HCT116 (cell line): ENCODE data around the gene FOXJ1.

Experiments
- EZH2 ChIP-seq: fragments of 200-600 bp; sonication (generic); IDR thresholded peaks from 2 replicates; pipeline ENCODE4 v1.6.1; 2017; ENCODE audit warnings: antibody characterized with exemption, mixed run types
- EZH2phosphoT487 ChIP-seq: fragments of 200-600 bp; IDR thresholded peaks from 2 replicates; pipeline ENCODE4 v1.6.1; 2018; ENCODE audit warnings: antibody characterized with exemption, borderline replicate concordance
- POLR2A ChIP-seq: IDR thresholded peaks from 2 replicates; pipeline ENCODE4 v1.7.0; 2011; ENCODE audit warnings: borderline replicate concordance; ENCODE audit not compliant: insufficient read depth, insufficient read length; ENCODE audit errors: extremely low read depth
- POLR2AphosphoS5 ChIP-seq: IDR thresholded peaks from 2 replicates; pipeline ENCODE4 v1.6.1; 2011; ENCODE audit warnings: mild to moderate bottlenecking, low read depth, low read length, moderate library complexity
- RAD21 ChIP-seq: IDR thresholded peaks from 2 replicates; pipeline ENCODE4 v1.6.1; 2012; ENCODE audit warnings: low read depth, mild to moderate bottlenecking
- SIN3A ChIP-seq: IDR thresholded peaks from 2 replicates; pipeline ENCODE4 v1.6.1; 2012; ENCODE audit warnings: low read depth
- SP1 ChIP-seq: IDR thresholded peaks from 2 replicates; pipeline ENCODE4 v1.6.1; 2012; ENCODE audit warnings: low read depth
- SRF ChIP-seq: IDR thresholded peaks from 2 replicates; pipeline ENCODE4 v1.6.1; 2012; ENCODE audit warnings: low read depth
- TCF7L2 ChIP-seq: IDR thresholded peaks from 2 replicates; pipeline ENCODE4 v1.7.0; 2011; ENCODE audit warnings: borderline replicate concordance, inconsistent platforms; ENCODE audit not compliant: insufficient read depth, insufficient read length; ENCODE audit errors: extremely low read depth
- YY1 ChIP-seq: IDR thresholded peaks from 2 replicates; pipeline ENCODE4 v1.6.1; 2011; ENCODE audit warnings: low read length, low read depth, moderate library complexity, mild to moderate bottlenecking; ENCODE audit not compliant: insufficient replicate concordance; ENCODE audit errors: extremely low read depth
- ZFX ChIP-seq: fragments of 450-650 bp; IDR thresholded peaks from 2 replicates; pipeline ENCODE4 v1.6.1; 2017
- TF ChIP-seq, protein P1 (sequence below): IDR thresholded peaks from 2 replicates; pipeline ENCODE4 v1.6.1; 2011; ENCODE audit warnings: mild to moderate bottlenecking, low read length, moderate library complexity; ENCODE audit not compliant: insufficient replicate concordance; ENCODE audit errors: extremely low read depth
- TF ChIP-seq, protein P2 (sequence below): IDR thresholded peaks from 2 replicates; pipeline ENCODE4 v1.6.1; 2012
- TF ChIP-seq, protein P3 (sequence below), 3 experiments: fragments of 200-600 bp in 1 of 3; sonication (generic) in 1 of 3; IDR thresholded peaks in 2 of 3; conservative IDR thresholded peaks in 1 of 3; 2 replicates each; pipeline ENCODE4 v1.5.1; 2012 to 2017; ENCODE audit warnings: low read depth in 2 of 3, low read length in 2 of 3, antibody characterized with exemption in 1 of 3, borderline replicate concordance in 1 of 3, control low read depth in 1 of 3, mild to moderate bottlenecking in 1 of 3, mixed read lengths in 1 of 3, mixed run types in 1 of 3, moderate library complexity in 1 of 3; ENCODE audit not compliant: insufficient read depth in 1 of 3

DNA sequence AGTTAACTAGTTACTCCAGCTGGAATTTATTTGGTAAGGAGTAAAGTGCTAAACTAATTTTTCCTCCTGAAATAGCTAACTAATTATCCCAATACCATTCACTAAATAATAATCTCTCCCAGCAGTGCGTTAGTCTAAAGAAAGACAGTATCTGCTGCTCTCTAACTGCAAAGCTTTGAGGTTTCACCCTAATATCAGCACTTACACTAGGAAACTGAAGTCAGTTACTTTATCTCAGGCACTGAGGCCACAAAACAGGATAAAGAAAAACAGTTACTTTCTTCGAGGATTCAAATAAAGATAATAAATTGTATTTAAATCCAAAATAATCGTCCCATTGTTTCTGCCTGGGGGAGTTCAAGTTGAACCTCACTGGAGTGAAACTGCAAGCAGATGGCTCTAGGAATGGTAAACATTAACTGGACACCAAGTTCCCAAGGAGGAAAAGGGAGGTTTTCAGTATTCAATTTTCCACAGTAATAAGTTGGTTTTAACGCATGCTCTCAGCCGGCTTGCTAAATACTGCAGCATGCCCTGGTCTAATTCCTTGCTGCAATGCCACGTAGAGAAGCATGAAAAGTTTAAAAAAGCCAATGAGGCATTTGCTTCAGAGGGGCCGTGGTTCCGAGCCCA is 20.0 kb upstream of the FOXJ1 start:
- TF ChIP-seq, protein P1, sequence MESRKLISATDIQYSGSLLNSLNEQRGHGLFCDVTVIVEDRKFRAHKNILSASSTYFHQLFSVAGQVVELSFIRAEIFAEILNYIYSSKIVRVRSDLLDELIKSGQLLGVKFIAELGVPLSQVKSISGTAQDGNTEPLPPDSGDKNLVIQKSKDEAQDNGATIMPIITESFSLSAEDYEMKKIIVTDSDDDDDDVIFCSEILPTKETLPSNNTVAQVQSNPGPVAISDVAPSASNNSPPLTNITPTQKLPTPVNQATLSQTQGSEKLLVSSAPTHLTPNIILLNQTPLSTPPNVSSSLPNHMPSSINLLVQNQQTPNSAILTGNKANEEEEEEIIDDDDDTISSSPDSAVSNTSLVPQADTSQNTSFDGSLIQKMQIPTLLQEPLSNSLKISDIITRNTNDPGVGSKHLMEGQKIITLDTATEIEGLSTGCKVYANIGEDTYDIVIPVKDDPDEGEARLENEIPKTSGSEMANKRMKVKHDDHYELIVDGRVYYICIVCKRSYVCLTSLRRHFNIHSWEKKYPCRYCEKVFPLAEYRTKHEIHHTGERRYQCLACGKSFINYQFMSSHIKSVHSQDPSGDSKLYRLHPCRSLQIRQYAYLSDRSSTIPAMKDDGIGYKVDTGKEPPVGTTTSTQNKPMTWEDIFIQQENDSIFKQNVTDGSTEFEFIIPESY = no peak
- TF ChIP-seq, protein P2, sequence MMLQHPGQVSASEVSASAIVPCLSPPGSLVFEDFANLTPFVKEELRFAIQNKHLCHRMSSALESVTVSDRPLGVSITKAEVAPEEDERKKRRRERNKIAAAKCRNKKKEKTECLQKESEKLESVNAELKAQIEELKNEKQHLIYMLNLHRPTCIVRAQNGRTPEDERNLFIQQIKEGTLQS = no peak
- TF ChIP-seq, protein P3, sequence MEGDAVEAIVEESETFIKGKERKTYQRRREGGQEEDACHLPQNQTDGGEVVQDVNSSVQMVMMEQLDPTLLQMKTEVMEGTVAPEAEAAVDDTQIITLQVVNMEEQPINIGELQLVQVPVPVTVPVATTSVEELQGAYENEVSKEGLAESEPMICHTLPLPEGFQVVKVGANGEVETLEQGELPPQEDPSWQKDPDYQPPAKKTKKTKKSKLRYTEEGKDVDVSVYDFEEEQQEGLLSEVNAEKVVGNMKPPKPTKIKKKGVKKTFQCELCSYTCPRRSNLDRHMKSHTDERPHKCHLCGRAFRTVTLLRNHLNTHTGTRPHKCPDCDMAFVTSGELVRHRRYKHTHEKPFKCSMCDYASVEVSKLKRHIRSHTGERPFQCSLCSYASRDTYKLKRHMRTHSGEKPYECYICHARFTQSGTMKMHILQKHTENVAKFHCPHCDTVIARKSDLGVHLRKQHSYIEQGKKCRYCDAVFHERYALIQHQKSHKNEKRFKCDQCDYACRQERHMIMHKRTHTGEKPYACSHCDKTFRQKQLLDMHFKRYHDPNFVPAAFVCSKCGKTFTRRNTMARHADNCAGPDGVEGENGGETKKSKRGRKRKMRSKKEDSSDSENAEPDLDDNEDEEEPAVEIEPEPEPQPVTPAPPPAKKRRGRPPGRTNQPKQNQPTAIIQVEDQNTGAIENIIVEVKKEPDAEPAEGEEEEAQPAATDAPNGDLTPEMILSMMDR (IDR thresholded peaks at IDR 0.05 in 2 of 3, conservative IDR thresholded peaks at IDR 0.05 in 1 of 3; ENCODE audit: borderline replicate concordance in 1 of 3, insufficient read depth in 1 of 3, low read depth in 2 of 3, low read length in 2 of 3) = no peak
- TF ChIP-seq SRF (no peak), POLR2A (no peak), EZH2 (no peak), SIN3A (no peak), TCF7L2 (no peak), POLR2AphosphoS5 (no peak), YY1 (no peak), EZH2phosphoT487 (no peak), RAD21 (no peak), SP1 (no peak), ZFX (no peak)
